HepG2 (cell line): ENCODE measurements around the gene VEGFC. TPM values are rescaled to one million over a fixed set of nuclear protein-coding genes. Genes with fewer than 3 reads are reported as not detected.

Source experiments
- ATAC-seq: fragments of 200-7000 bp; cut with Tn5 transposase; 3 replicates; pipeline ENCODE4 v1.9.1; 2020; ENCODE audit warnings: mild to moderate bottlenecking, moderate library complexity
- BruUV-seq: library from RNA; stranded (reverse); fragments of 400-500 nt; replicated peaks from 2 replicates; lab custom pipeline; 2021; lab: Mats Ljungman, UMichigan
- CTCF ChIA-PET: fragments of 300-600 bp; formaldehyde crosslinking; extraction: SDS; loops from one replicate; lab custom pipeline; 2021; ENCODE audit warnings: low total read pairs, inconsistent platforms, low intra/inter-chr PET ratio; lab: Yijun Ruan, JAX
- POLR2A ChIA-PET: fragments of 350-600 bp; sonication (Branson Sonifier 250); formaldehyde crosslinking; loops from one replicate; lab custom pipeline; 2020; ENCODE audit warnings: antibody characterized with exemption, inconsistent platforms; lab: Yijun Ruan, JAX
- DNase-seq: peaks from one replicate; pipeline ENCODE4 v3.0.0-alpha.2; 2015; ENCODE audit warnings: low spot score
- FAIRE-seq: peaks from 3 replicates; lab custom pipeline; 2011; peaks lifted over from hg19 to GRCh38; lab: Jason Lieb, UNC
- H2AFZ ChIP-seq: one replicate; pipeline ENCODE4 v1.6.1; 2011; ENCODE audit warnings: low read length, inconsistent platforms
- H3K27ac ChIP-seq: fragments of 300-600 bp; 3 replicates; pipeline ENCODE4 v1.8.0; 2011; ENCODE audit warnings: mixed run types, mild to moderate bottlenecking, mixed read lengths, low read length, inconsistent platforms; ENCODE audit not compliant: insufficient read depth; ENCODE audit errors: extremely low read length
- H3K27me3 ChIP-seq, 2 experiments: fragments of 200-600 bp in 1 of 2; 2 replicates in 1 of 2; 3 replicates in 1 of 2; pipeline versions ENCODE4 v1.6.0 to v1.8.0; 2011; ENCODE audit warnings: low read length in 2 of 2, mild to moderate bottlenecking in 2 of 2, moderate library complexity in 2 of 2, inconsistent platforms in 1 of 2; ENCODE audit not compliant: insufficient read depth in 2 of 2, control insufficient read depth in 1 of 2
- H3K36me3 ChIP-seq, 2 experiments: fragments of 200-600 bp in 1 of 2; replicated peaks in 1 of 2; 2 replicates in 1 of 2; 3 replicates in 1 of 2; pipeline versions ENCODE4 v1.5.1 to v1.8.0; 2011; ENCODE audit warnings: low read length in 2 of 2, inconsistent platforms in 1 of 2; ENCODE audit not compliant: insufficient read depth in 2 of 2, control insufficient read depth in 1 of 2
- H3K4me1 ChIP-seq: 2 replicates; pipeline ENCODE4 v1.5.1; 2012; ENCODE audit warnings: low read length, inconsistent platforms; ENCODE audit not compliant: insufficient read depth
- H3K4me2 ChIP-seq: 2 replicates; pipeline ENCODE4 v1.6.0; 2011; ENCODE audit warnings: low read depth, low read length, inconsistent platforms
- H3K4me3 ChIP-seq, 3 experiments: fragments of 200-600 bp in 1 of 3; sonication (generic), shearing (Covaris generic) in 1 of 3; replicated peaks in 1 of 3; 2 replicates each; pipeline ENCODE4 v1.5.1; 2011 to 2016; ENCODE audit warnings: low read length in 3 of 3, inconsistent platforms in 2 of 3, low read depth in 2 of 3, mild to moderate bottlenecking in 2 of 3, control low read depth in 1 of 3, mixed read lengths in 1 of 3; ENCODE audit not compliant: insufficient read depth in 1 of 3
- H3K79me2 ChIP-seq: one replicate; pipeline ENCODE4 v1.6.1; 2011; ENCODE audit warnings: low read length, inconsistent platforms; ENCODE audit not compliant: insufficient read depth
- H3K9ac ChIP-seq: 2 replicates; pipeline ENCODE4 v1.6.0; 2011; ENCODE audit warnings: mild to moderate bottlenecking, low read depth, low read length, inconsistent platforms; ENCODE audit not compliant: insufficient read depth
- H3K9me3 ChIP-seq: 2 replicates; pipeline ENCODE4 v1.5.1; 2012; ENCODE audit warnings: mild to moderate bottlenecking, low read length
- H4K20me1 ChIP-seq: 2 replicates; pipeline ENCODE4 v1.6.0; 2011; ENCODE audit warnings: inconsistent platforms, mild to moderate bottlenecking, low read length, moderate library complexity; ENCODE audit not compliant: insufficient read depth
- ATAD3A ChIP-seq: sonication (generic); formaldehyde crosslinking; IDR thresholded peaks from 2 replicates; pipeline ENCODE4 v1.4.0; 2020; ENCODE audit warnings: missing genetic modification reagents
- CCAR2 ChIP-seq: fragments of 200-400 bp; formaldehyde crosslinking; optimal IDR thresholded peaks from 2 replicates; pipeline ENCODE3; 2018; ENCODE audit warnings: low read depth, mild to moderate bottlenecking, low read length, moderate library complexity
- DDIT3 ChIP-seq: sonication (generic); formaldehyde crosslinking; IDR thresholded peaks from 2 replicates; pipeline ENCODE4 v1.4.0; 2020; ENCODE audit warnings: mild to moderate bottlenecking, missing genetic modification reagents
- EED ChIP-seq: sonication (generic); formaldehyde crosslinking; IDR thresholded peaks from 2 replicates; pipeline ENCODE4 v1.5.0; 2020; ENCODE audit warnings: mild to moderate bottlenecking, missing genetic modification reagents
- SP2 ChIP-seq: sonication (generic); formaldehyde crosslinking; IDR thresholded peaks from 2 replicates; pipeline ENCODE4 v1.5.1; 2020; ENCODE audit warnings: mild to moderate bottlenecking, missing genetic modification reagents
- TP53 ChIP-seq: sonication (generic); formaldehyde crosslinking; conservative IDR thresholded peaks from 2 replicates; pipeline ENCODE4 v1.4.0; 2020; ENCODE audit warnings: missing genetic modification reagents
- ZFP37 ChIP-seq: sonication (generic); formaldehyde crosslinking; IDR thresholded peaks from 2 replicates; pipeline ENCODE4 v1.4.0; 2020; ENCODE audit warnings: missing genetic modification reagents, borderline replicate concordance
- ZFP82 ChIP-seq: sonication (generic); formaldehyde crosslinking; IDR thresholded peaks from 2 replicates; pipeline ENCODE4 v1.5.1; 2020; ENCODE audit warnings: mild to moderate bottlenecking, missing genetic modification reagents, borderline replicate concordance
- ZNF205 ChIP-seq: IDR thresholded peaks from 2 replicates; pipeline ENCODE4 v1.6.1; 2018; ENCODE audit warnings: missing biosample characterization, missing genetic modification reagents
- ZNF546 ChIP-seq: sonication (generic); formaldehyde crosslinking; conservative IDR thresholded peaks from 2 replicates; pipeline ENCODE4 v1.8.1; 2023; ENCODE audit warnings: mild to moderate bottlenecking, missing genetic modification reagents
- ZNF724P ChIP-seq: sonication (generic); formaldehyde crosslinking; IDR thresholded peaks from 2 replicates; pipeline ENCODE4 v1.8.0; 2022; ENCODE audit warnings: missing genetic modification reagents, borderline replicate concordance
- WGBS: methylation state at CpG from one replicate; pipeline ENCODE4 v1.1.6; 2017; ENCODE audit warnings: low lambda C conversion rate; 5-methylcytosine and 5-hydroxymethylcytosine counted together
- in situ Hi-C: cut with HindIII; loops from 2 replicates; pipeline ENCODE4 v1.10.0; 2017; ENCODE audit warnings: low pct_unique_long_range_greater_than_20kb; ENCODE audit not compliant: extremely low pct_ligation_motif_present
- intact Hi-C: fragments of 100-400 bp; cut with micrococcal nuclease; formaldehyde crosslinking; loops from one replicate; pipeline ENCODE4 v1.10.0; 2022; ENCODE audit not compliant: unreplicated experiment
- polyA plus RNA-seq, 8 experiments: library from polyadenylated mRNA; depleted of rRNA in 3 of 8; stranded (reverse) in 7 of 8; unstranded in 1 of 8; fragments of >200 nt; fragmentation: Illumina TruSeq in 4 of 8; extraction: Trizol in 4 of 8; gene quantifications; 2 replicates each; pipeline versions ENCODE4 v1.2.1 to v1.2.3, GENCODE V29; 2011 to 2016; ENCODE audit warnings: low read depth in 4 of 8, missing spikeins in 1 of 8, mixed read lengths in 1 of 8; ENCODE audit not compliant: insufficient read depth in 1 of 8
- total RNA-seq, 5 experiments: library from RNA; depleted of rRNA; stranded (reverse); fragments of >200 nt; fragmentation: Illumina TruSeq; extraction: Trizol; gene quantifications; 2 replicates each; pipeline ENCODE4 v1.2.3, GENCODE V29; 2016; ENCODE audit warnings: low read depth in 1 of 5
- TF ChIP-seq, protein P1 (sequence below): IDR thresholded peaks from 2 replicates; pipeline ENCODE4 v1.6.1; 2016; ENCODE audit warnings: mild to moderate bottlenecking, missing biosample characterization, missing genetic modification reagents
- TF ChIP-seq, protein P2 (sequence below): IDR thresholded peaks from 2 replicates; pipeline ENCODE4 v1.6.1; 2016; ENCODE audit warnings: control low read depth

The VEGFC gene
- total and polyA plus RNA-seq, 2 of the 13 experiments (the other 11 are each of a cell fraction or from before 2014, with no cell fraction given): not detected

- BruUV-seq: no TSS peak
- ATAC-seq (no peak), DNase-seq (no peak), FAIRE-seq (no peak)
- Histone ChIP-seq H3K27ac (no peak overlapping the region), H3K4me2 (no peak overlapping the region), H3K4me1 (no peaks in the 10 kb centered on the region), H3K27me3 (no peaks in the 10 kb centered on the region), H4K20me1 (no peaks in the 10 kb centered on the region), H3K79me2 (no peaks in the 10 kb centered on the region), H3K36me3 (no peaks in the 10 kb centered on the region), H3K9ac (no peak overlapping the region), H2AFZ (no peak overlapping the region), H3K9me3 (no peaks in the 10 kb centered on the region), H3K4me3 (no peak overlapping the region)
- intact Hi-C loops: no loop called here
- ChIA-PET CTCF (no interaction called here), POLR2A (no interaction called here)
- WGBS: 3% methylated on average over 2 of the region's 2 CpGs
- TF ChIP-seq CCAR2: no peak
- TF ChIP-seq EED: no peak
- TF ChIP-seq DDIT3 (CRISPR knock-in tag): no peak
- TF ChIP-seq, protein P1, sequence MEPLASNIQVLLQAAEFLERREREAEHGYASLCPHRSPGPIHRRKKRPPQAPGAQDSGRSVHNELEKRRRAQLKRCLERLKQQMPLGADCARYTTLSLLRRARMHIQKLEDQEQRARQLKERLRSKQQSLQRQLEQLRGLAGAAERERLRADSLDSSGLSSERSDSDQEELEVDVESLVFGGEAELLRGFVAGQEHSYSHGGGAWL (CRISPR knock-in tag): no peak
- no peak for TF ChIP-seq TP53 (CRISPR knock-in tag)
- TF ChIP-seq ZNF724P (CRISPR knock-in tag): no peak
- no peak for TF ChIP-seq ATAD3A
- TF ChIP-seq ZFP37 (CRISPR knock-in tag): no peak
- no peak for TF ChIP-seq SP2 (CRISPR knock-in tag)
- no peak for TF ChIP-seq ZFP82 (CRISPR knock-in tag)
- TF ChIP-seq ZNF205 (CRISPR knock-in tag): no peak
- TF ChIP-seq, protein P2, sequence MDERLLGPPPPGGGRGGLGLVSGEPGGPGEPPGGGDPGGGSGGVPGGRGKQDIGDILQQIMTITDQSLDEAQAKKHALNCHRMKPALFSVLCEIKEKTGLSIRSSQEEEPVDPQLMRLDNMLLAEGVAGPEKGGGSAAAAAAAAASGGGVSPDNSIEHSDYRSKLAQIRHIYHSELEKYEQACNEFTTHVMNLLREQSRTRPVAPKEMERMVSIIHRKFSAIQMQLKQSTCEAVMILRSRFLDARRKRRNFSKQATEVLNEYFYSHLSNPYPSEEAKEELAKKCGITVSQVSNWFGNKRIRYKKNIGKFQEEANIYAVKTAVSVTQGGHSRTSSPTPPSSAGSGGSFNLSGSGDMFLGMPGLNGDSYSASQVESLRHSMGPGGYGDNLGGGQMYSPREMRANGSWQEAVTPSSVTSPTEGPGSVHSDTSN (CRISPR knock-in tag): no peak
- no peak for TF ChIP-seq ZNF546 (CRISPR knock-in tag)
- in situ Hi-C loops: no loop called here
Measured at GRCh38 chr4:176668324-176668723, 124.4 kb downstream of the VEGFC start.
